Progenitor cell of endocrine pancreas (in vitro differentiated cells): Measurements from ENCODE around the gene RIMBP2. TPM values are rescaled to one million over a fixed set of nuclear protein-coding genes. Genes with fewer than 3 reads are reported as not detected.

Source experiments
- DNase-seq: peaks from one replicate; pipeline ENCODE4 v3.0.0; 2021; ENCODE audit warnings: low spot score; ENCODE audit not compliant: unreplicated experiment
- H3K27ac Mint-ChIP-seq: 2 replicates; pipeline ENCODE4 v1.8.0; 2021; ENCODE audit warnings: mild to moderate bottlenecking, moderate library complexity, mixed read lengths
- H3K27me3 Mint-ChIP-seq: 2 replicates; pipeline ENCODE4 v1.8.0; 2021; ENCODE audit warnings: mixed read lengths
- H3K36me3 Mint-ChIP-seq: 2 replicates; pipeline ENCODE4 v1.8.0; 2022; ENCODE audit warnings: mixed read lengths; ENCODE audit not compliant: insufficient read depth
- H3K4me1 Mint-ChIP-seq: 2 replicates; pipeline ENCODE4 v1.8.0; 2021; ENCODE audit warnings: low read depth, mixed read lengths
- H3K4me3 Mint-ChIP-seq: 2 replicates; pipeline ENCODE4 v1.8.0; 2021; ENCODE audit warnings: low read depth, mild to moderate bottlenecking, moderate library complexity, mixed read lengths
- H3K9me3 Mint-ChIP-seq: 2 replicates; pipeline ENCODE4 v1.8.0; 2021; ENCODE audit warnings: low read depth, mixed read lengths
- CTCF ChIP-seq: fragments of 200-600 bp; sonication (generic); IDR thresholded peaks from one replicate; pipeline ENCODE4 v1.5.0; 2021; ENCODE audit warnings: antibody characterized with exemption, mild to moderate bottlenecking; ENCODE audit not compliant: unreplicated experiment
- total RNA-seq: library from RNA; stranded (reverse); gene quantifications from 2 replicates; pipeline ENCODE4 v1.2.1, GENCODE V29; 2021

The RIMBP2 gene
- total RNA-seq, 1 donor from 2014 or later, result 31.6 TPM

- TF ChIP-seq CTCF, result no peak
- DNase-seq, result no peak
- Mint-ChIP-seq H3K27me3 (peaks cover 4% of the 10 kb centered on the region), H3K27ac (no peak overlapping the region), H3K4me1 (no peaks in the 10 kb centered on the region), H3K36me3 (no peaks in the 10 kb centered on the region), H3K9me3 (peaks cover 4% of the 10 kb centered on the region), H3K4me3 (no peak overlapping the region)
Measured at GRCh38 chr12:130546494-130546893, 169.6 kb downstream of the RIMBP2 start.

GRCh38 chr12:130545475-130545874 is 170.6 kb downstream of the RIMBP2 start:
- no peak for TF ChIP-seq CTCF
- no peak overlapping the region for H3K27ac Mint-ChIP-seq
- H3K4me3 Mint-ChIP-seq, result no peak overlapping the region
- DNase-seq, result no peak
- peaks cover 5% of the 10 kb centered on the region for H3K9me3 Mint-ChIP-seq
- no peaks in the 10 kb centered on the region for H3K36me3 Mint-ChIP-seq
- peaks cover 8% of the 10 kb centered on the region for H3K27me3 Mint-ChIP-seq
- no peaks in the 10 kb centered on the region for H3K4me1 Mint-ChIP-seq

GRCh38 chr12:130540376-130540775 is 175.7 kb downstream of the RIMBP2 start:
- Mint-ChIP-seq H3K9me3 (peaks cover 7% of the 10 kb centered on the region), H3K4me3 (no peak overlapping the region), H3K27ac (no peak overlapping the region), H3K4me1 (no peaks in the 10 kb centered on the region), H3K36me3 (no peaks in the 10 kb centered on the region), H3K27me3 (peaks cover 13% of the 10 kb centered on the region)
- no peak for TF ChIP-seq CTCF
- no peak for DNase-seq

GRCh38 chr12:130538343-130539095 is 177.6 kb downstream of the RIMBP2 start:
- H3K36me3 Mint-ChIP-seq, result no peaks in the 10 kb centered on the region
- peaks cover 7% of the 10 kb centered on the region for H3K9me3 Mint-ChIP-seq
- TF ChIP-seq CTCF, result no peak
- DNase-seq, result no peak
- H3K27me3 Mint-ChIP-seq, result peaks cover 9% of the 10 kb centered on the region
- no peak overlapping the region for H3K27ac Mint-ChIP-seq
- no peak overlapping the region for H3K4me3 Mint-ChIP-seq
- H3K4me1 Mint-ChIP-seq, result no peaks in the 10 kb centered on the region

GRCh38 chr12:130537655-130538054 is 178.4 kb downstream of the RIMBP2 start:
- Mint-ChIP-seq H3K36me3 (no peaks in the 10 kb centered on the region), H3K9me3 (peaks cover 7% of the 10 kb centered on the region), H3K4me1 (no peaks in the 10 kb centered on the region), H3K27me3 (peaks cover 9% of the 10 kb centered on the region), H3K27ac (no peak overlapping the region), H3K4me3 (no peak overlapping the region)
- DNase-seq, result no peak
- no peak for TF ChIP-seq CTCF
